Measurements from ENCODE around the gene SYMPK.

SYMPK gene

DNA sequence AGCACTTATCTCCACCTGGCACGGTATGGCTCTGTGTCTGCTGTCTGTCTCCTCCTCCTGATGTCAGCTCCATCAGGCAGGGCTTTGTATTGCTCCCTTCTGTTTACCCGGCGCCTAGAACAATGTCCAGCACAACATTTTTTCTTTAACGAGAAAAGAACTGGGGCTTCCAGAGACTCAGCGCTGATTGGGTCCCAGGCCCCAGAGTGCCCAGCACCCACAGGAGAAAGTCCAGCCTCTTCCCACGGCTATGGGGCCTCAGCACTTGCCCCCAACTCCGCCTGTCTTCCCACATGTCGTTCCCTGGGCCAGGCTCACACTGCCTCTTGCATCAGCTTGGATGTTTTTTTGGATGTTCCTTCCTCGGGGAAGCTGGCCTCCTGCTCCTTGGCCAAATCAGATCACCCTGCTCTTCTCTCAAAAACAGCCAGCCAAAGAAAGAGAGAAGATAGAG is 32.6 kb upstream of the SYMPK start:
- no peak for DNase-seq (ENCODE audit: low read depth)
- TF ChIP-seq CTCF (IDR thresholded peaks at IDR 0.05; ENCODE audit: insufficient read depth, low read depth, low read length, missing control alignments), result no peak
- H3K4me3 ChIP-seq (ENCODE audit: low read depth, low read length), result no peak overlapping the region

DNA sequence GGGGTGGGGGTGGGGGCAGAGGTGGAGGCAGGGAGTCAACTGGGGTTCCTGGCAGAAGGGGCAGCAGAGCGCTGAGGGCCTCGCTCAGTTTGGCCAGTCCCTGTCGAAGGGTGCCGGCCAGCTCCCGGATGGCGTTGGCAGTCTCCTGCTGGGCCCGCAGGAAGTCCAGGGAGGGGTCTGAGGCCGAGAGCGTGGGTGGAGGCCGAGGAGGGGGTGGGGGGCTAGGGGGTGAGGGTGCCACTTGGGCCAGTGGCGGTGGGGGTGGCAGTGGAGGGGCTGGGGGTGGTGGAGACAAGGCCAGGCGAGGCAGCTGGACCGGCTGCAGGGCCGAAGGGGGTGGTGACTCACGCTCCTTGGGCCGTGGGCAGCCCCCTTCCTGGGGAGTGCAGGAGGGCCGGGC is 27.9 kb upstream of the SYMPK start:
- DNase-seq (ENCODE audit: low read depth), result no peak
- H3K4me3 ChIP-seq (ENCODE audit: low read depth, low read length), result no peak overlapping the region
- no peak for TF ChIP-seq CTCF (IDR thresholded peaks at IDR 0.05; ENCODE audit: insufficient read depth, low read depth, low read length, missing control alignments)

DNA sequence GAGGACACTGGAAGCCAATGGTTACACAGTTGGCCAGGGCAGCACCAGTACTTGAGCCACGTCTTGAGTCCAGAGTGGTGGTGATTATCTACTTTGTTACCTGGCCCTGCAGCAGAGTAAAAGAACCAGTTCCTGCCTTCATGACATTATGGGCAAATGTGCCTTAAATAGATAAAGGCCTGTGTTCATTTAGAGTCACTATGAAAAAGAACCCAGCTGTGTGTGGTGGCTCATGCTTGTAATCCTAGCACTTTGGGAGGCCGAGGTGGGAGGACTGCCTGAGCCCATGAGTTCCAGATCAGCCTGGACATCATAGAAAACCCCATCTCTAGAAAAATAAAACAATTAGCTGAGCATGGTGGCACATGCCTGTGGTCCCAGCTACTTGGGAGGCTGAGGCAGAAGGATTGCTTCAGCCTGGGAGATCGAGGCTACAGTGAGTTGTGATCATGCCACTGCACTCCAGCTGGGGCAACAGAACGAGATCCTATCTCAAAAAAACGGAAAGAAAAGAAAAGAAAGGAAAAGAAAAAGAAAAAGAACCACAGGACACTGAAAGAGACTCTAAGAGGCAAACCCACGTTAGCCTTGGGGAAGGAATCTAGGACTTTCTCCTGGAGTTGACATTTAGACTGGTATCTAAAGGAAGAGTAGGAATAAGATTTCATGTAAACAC is 26.4 kb upstream of the SYMPK start:
- TF ChIP-seq CTCF (IDR thresholded peaks at IDR 0.05; ENCODE audit: insufficient read depth, low read depth, low read length, missing control alignments), result no peak
- H3K4me3 ChIP-seq (ENCODE audit: low read depth, low read length), result no peak overlapping the region
- DNase-seq (ENCODE audit: low read depth), result no peak

GRCh38 chr19:45887200-45887710 is 24.3 kb upstream of the SYMPK start:
- no peak for TF ChIP-seq CTCF (IDR thresholded peaks at IDR 0.05; ENCODE audit: insufficient read depth, low read depth, low read length, missing control alignments)
- H3K4me3 ChIP-seq (ENCODE audit: low read depth, low read length), result peak overlapping the region; percentile 60
- no peak for DNase-seq (ENCODE audit: low read depth)

GRCh38 chr19:45886427-45887199 is 23.7 kb upstream of the SYMPK start:
- DNase-seq (ENCODE audit: low read depth), result peak; percentile 96
- H3K4me3 ChIP-seq (ENCODE audit: low read depth, low read length), result peak overlapping the region; percentile 60
- no peak for TF ChIP-seq CTCF (IDR thresholded peaks at IDR 0.05; ENCODE audit: insufficient read depth, low read depth, low read length, missing control alignments)

DNA sequence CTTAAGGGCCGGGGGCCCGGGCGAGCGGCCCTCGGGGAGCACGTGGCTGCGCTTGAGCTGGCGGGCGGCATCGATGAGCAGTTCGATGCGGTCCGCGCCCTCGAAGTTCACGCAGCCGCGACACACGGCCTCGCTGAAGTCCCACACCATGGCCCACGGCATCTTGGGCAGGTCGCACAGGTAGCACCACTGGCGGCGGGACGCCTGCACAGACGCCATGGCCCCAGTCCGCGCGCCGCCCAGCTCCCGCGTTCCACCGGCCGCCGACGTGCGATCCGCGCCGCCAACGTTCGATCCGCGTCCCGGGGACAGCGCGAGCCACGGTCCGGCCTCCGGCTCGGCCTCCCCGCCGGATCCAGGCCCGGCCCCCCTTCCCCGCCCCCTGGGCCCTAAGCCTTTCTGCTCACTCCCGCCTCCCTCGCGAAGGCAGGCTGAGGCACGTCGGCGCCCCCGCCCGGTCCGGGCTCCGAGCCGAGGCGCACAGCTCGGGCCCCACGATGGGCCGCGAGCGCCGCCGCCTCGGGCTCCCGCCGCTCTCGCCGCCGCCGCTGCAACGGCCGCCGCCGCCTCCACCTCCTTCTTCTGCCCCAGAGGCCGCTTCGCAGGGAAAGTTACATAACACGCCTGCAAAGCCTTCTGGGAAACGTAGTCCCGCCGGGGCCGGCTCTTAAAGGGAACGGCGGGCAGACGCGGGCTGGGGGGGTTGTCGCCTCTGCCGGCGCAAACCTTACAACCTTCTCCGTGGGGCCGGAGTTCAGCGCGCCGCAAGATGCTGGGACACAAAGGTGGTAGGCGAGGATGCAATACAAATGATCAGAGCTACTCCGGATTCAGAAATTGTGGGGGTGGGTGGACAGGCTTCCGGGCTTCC is 22.8 kb upstream of the SYMPK start, which contains the start of gene IRF2BP1:
IRF2BP1 (minus strand) TSS at position 586 of the 871 bp plus-strand sequence; CDS start at position 219, 367 bp downstream.
- H3K4me3 ChIP-seq (ENCODE audit: low read depth, low read length), result peak within 1 kb of the TSS; percentile 60
- no peak for TF ChIP-seq CTCF (IDR thresholded peaks at IDR 0.05; ENCODE audit: insufficient read depth, low read depth, low read length, missing control alignments)
- peak; percentile 95 for DNase-seq (ENCODE audit: low read depth)

Data from GM12865 (cell line).